ENCODE results near the gene BCAS3. TPM values are rescaled to one million over a fixed set of nuclear protein-coding genes. Genes with fewer than 3 reads are reported as not detected.

Gene BCAS3
- polyA plus RNA-seq, 1 experiment, result 17.5 TPM

GRCh38 chr17:60744355-60744966, 66.8 kb downstream of the BCAS3 start:
- DNase-seq (ENCODE audit: low read depth, low spot score), result no peak
- H3K27ac ChIP-seq (ENCODE audit: low read depth, low read length), result no peak overlapping the region
- no peak overlapping the region; the same call in 1 of the 2 replicates for H3K4me3 ChIP-seq (ENCODE audit: low read depth, low read length)
- no peaks in the 10 kb centered on the region for H3K9me3 ChIP-seq (ENCODE audit: control insufficient read depth, insufficient read depth, low read length)
- H3K27me3 ChIP-seq (ENCODE audit: control insufficient read depth, insufficient read depth, low read length), result no peaks in the 10 kb centered on the region
- no peak for TF ChIP-seq CTCF (IDR thresholded peaks at IDR 0.05; ENCODE audit: low read depth, low read length)
- ChIA-PET CTCF (interaction anchor here (0.5 to 1.6 kb wide), 3 partner anchors 24 to 219 kb away, joined by 3 to 14 read pairs (median 4); no protein-coding TSS in a partner anchor), POLR2A (interaction anchor here (0.6 kb wide), 1 partner anchor 47 kb away, joined by 5 read pairs; no protein-coding TSS in a partner anchor)

GRCh38 chr17:60745544-60745943, 67.9 kb downstream of the BCAS3 start:
- Histone ChIP-seq H3K27ac (ENCODE audit: low read depth, low read length) (no peak overlapping the region), H3K27me3 (ENCODE audit: control insufficient read depth, insufficient read depth, low read length) (no peaks in the 10 kb centered on the region), H3K9me3 (ENCODE audit: control insufficient read depth, insufficient read depth, low read length) (no peaks in the 10 kb centered on the region), H3K4me3 (ENCODE audit: low read depth, low read length) (no peak overlapping the region)
- no peak for DNase-seq (ENCODE audit: low read depth, low spot score)
- TF ChIP-seq CTCF (IDR thresholded peaks at IDR 0.05; ENCODE audit: low read depth, low read length), result 0 out of 2 replicates have a peak, but pooled peaks have one; percentile 6
- ChIA-PET POLR2A (no interaction called here), CTCF (interaction anchor here (0.6 to 1.9 kb wide), 2 partner anchors 9 to 25 kb away, joined by 3 to 7 read pairs; no protein-coding TSS in a partner anchor)

GRCh38 chr17:60747069-60747808, 69.6 kb downstream of the BCAS3 start:
- ChIA-PET CTCF (interaction anchor here (1.3 to 1.9 kb wide), 2 partner anchors 10 to 27 kb away, joined by 3 to 7 read pairs; no protein-coding TSS in a partner anchor), POLR2A (no interaction called here)
- H3K4me3 ChIP-seq (ENCODE audit: low read depth, low read length), result no peak overlapping the region
- no peak overlapping the region for H3K27ac ChIP-seq (ENCODE audit: low read depth, low read length)
- H3K27me3 ChIP-seq (ENCODE audit: control insufficient read depth, insufficient read depth, low read length), result no peaks in the 10 kb centered on the region
- H3K9me3 ChIP-seq (ENCODE audit: control insufficient read depth, insufficient read depth, low read length), result no peaks in the 10 kb centered on the region
- no peak for TF ChIP-seq CTCF (IDR thresholded peaks at IDR 0.05; ENCODE audit: low read depth, low read length)
- DNase-seq (ENCODE audit: low read depth, low spot score), result no peak

GRCh38 chr17:60748204-60748603, 70.6 kb downstream of the BCAS3 start:
- no peaks in the 10 kb centered on the region for H3K27me3 ChIP-seq (ENCODE audit: control insufficient read depth, insufficient read depth, low read length)
- no peak for DNase-seq (ENCODE audit: low read depth, low spot score)
- no peaks in the 10 kb centered on the region for H3K9me3 ChIP-seq (ENCODE audit: control insufficient read depth, insufficient read depth, low read length)
- no peak overlapping the region for H3K4me3 ChIP-seq (ENCODE audit: low read depth, low read length)
- POLR2A ChIA-PET, result no interaction called here
- no peak overlapping the region for H3K27ac ChIP-seq (ENCODE audit: low read depth, low read length)
- CTCF ChIA-PET, result no interaction called here
- TF ChIP-seq CTCF (IDR thresholded peaks at IDR 0.05; ENCODE audit: low read depth, low read length), result no peak

GRCh38 chr17:60749050-60749449, 71.4 kb downstream of the BCAS3 start:
- CTCF ChIA-PET, result no interaction called here
- DNase-seq (ENCODE audit: low read depth, low spot score), result no peak
- no peak for TF ChIP-seq CTCF (IDR thresholded peaks at IDR 0.05; ENCODE audit: low read depth, low read length)
- H3K27me3 ChIP-seq (ENCODE audit: control insufficient read depth, insufficient read depth, low read length), result no peaks in the 10 kb centered on the region
- no peaks in the 10 kb centered on the region for H3K9me3 ChIP-seq (ENCODE audit: control insufficient read depth, insufficient read depth, low read length)
- H3K4me3 ChIP-seq (ENCODE audit: low read depth, low read length), result no peak overlapping the region
- H3K27ac ChIP-seq (ENCODE audit: low read depth, low read length), result no peak overlapping the region
- POLR2A ChIA-PET, result no interaction called here
